BE2C (cell line): ENCODE measurements around the gene SASH1.

ENCODE experiments used
- DNase-seq: peaks from one replicate; pipeline ENCODE4 v3.0.0-alpha.2; 2020
- H3K27me3 ChIP-seq: fragments of 250-450 bp; sonication (Bioruptor Pico); 2 replicates; pipeline ENCODE4 v1.5.1; 2020; ENCODE audit warnings: mild to moderate bottlenecking
- H3K36me3 ChIP-seq: fragments of 250-450 bp; sonication (Bioruptor Pico); 2 replicates; pipeline ENCODE4 v1.5.1; 2020; ENCODE audit warnings: mild to moderate bottlenecking
- H3K4me1 ChIP-seq: fragments of 250-450 bp; sonication (Bioruptor Pico); 2 replicates; pipeline ENCODE4 v1.5.1; 2020
- H3K4me3 ChIP-seq: 2 replicates; pipeline ENCODE4 v1.5.1; 2011; ENCODE audit warnings: low read depth, low read length
- H3K9me3 ChIP-seq: fragments of 250-450 bp; sonication (Bioruptor Pico); 2 replicates; pipeline ENCODE4 v1.5.1; 2020
- TF ChIP-seq, protein P1 (sequence below): IDR thresholded peaks from 2 replicates; pipeline ENCODE4 v1.5.1; 2012; ENCODE audit warnings: mild to moderate bottlenecking, low read depth, low read length

SASH1 gene

DNA sequence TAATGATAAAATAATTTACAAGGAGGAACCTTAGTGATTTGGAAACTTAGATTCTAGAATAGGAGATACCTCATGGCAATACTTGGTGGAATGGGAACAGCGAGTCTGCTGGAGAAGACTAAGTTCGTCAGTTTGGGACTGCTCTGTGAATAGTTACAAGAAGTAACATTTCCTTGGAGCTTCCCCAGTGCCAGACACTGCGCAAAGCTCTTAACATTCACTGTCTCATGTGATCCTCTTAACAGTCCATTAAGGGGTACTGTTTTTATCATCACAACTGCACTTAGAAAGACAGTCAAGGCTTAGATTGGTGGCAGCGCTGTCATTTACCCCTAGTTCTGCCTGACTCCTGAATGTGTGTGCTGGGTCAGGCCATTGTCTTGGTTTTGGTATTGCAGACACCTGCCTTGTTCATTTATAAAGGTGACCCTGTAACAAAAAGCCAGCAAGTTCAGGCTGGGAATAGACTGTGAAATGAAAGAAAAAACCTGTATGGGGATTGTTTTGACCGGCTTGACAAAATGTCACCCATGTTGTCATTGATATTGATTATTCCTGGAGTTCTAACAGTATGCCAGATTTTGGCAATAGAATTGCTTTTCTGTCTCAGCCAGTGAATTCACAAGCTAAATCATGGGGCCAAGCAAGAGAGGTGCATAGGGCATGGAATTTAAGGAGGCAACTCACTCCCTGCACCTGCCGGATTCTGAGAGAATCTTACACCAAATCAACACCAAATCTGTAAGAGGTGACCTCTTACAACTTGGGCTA, 118.4 kb downstream of the SASH1 start:
- Histone ChIP-seq H3K27me3 (peaks cover 2% of the 10 kb centered on the region; the same call in 1 of the 2 replicates), H3K36me3 (no peaks in the 10 kb centered on the region), H3K4me3 (no peak overlapping the region), H3K9me3 (no peaks in the 10 kb centered on the region), H3K4me1 (no peaks in the 10 kb centered on the region)
- TF ChIP-seq, protein P1, sequence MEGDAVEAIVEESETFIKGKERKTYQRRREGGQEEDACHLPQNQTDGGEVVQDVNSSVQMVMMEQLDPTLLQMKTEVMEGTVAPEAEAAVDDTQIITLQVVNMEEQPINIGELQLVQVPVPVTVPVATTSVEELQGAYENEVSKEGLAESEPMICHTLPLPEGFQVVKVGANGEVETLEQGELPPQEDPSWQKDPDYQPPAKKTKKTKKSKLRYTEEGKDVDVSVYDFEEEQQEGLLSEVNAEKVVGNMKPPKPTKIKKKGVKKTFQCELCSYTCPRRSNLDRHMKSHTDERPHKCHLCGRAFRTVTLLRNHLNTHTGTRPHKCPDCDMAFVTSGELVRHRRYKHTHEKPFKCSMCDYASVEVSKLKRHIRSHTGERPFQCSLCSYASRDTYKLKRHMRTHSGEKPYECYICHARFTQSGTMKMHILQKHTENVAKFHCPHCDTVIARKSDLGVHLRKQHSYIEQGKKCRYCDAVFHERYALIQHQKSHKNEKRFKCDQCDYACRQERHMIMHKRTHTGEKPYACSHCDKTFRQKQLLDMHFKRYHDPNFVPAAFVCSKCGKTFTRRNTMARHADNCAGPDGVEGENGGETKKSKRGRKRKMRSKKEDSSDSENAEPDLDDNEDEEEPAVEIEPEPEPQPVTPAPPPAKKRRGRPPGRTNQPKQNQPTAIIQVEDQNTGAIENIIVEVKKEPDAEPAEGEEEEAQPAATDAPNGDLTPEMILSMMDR, result no peak
- DNase-seq, result no peak

DNA sequence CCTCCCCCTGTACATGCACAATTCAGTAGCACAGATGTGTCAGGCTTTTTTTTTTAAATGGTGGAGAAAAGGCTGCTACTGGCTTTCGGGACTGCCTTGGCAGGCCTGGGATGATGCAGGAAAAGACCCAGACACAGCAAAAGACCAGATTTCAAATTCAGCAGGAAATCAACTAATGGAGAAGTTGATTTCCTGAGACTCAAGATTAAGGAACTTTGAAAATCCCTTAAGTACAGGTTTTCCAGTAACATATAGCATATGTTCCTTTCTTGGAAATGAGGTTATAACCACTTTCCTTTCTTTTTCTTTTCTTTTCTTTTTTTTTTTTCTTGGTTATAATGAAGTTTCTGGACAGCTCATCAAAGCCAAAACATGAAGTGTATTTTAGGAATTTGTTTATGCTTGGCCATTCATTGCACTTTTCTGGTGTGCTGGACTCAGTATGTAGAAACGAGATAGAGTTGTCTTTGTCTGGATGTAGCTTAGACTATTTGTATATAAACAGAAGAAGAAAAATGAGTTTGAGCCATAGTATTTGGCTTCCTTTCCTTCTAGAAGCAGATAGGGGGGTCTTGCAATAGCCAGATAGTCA, 119.4 kb downstream of the SASH1 start:
- Histone ChIP-seq H3K4me1 (no peaks in the 10 kb centered on the region), H3K9me3 (no peaks in the 10 kb centered on the region), H3K36me3 (no peaks in the 10 kb centered on the region), H3K4me3 (no peak overlapping the region), H3K27me3 (peaks cover 2% of the 10 kb centered on the region; the same call in 1 of the 2 replicates)
- TF ChIP-seq, protein P1, result no peak
- no peak for DNase-seq

DNA sequence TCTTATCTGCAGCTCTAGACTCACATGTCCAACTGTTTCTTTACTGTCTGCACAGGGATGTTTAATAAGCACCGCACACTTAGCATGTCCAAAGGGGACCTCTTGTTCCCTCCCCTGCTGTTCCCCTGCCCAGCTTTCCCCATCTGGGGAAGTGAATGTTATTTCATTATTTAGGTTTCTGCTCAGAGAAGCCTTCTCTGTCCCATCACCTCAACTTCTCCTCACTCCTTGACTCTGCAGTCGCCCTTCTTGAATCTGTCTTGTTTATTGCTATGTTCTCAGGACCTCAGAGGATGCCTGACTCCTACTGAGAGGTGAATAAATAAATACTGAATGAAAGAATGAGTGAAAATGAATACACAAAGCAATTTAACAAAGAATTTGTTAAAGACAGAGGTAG, 121.0 kb downstream of the SASH1 start:
- TF ChIP-seq, protein P1, result no peak
- no peak for DNase-seq
- H3K36me3 ChIP-seq, result no peaks in the 10 kb centered on the region
- H3K4me3 ChIP-seq, result no peak overlapping the region
- H3K4me1 ChIP-seq, result no peaks in the 10 kb centered on the region
- no peaks in the 10 kb centered on the region for H3K9me3 ChIP-seq
- peaks cover 2% of the 10 kb centered on the region; the same call in 1 of the 2 replicates for H3K27me3 ChIP-seq

DNA sequence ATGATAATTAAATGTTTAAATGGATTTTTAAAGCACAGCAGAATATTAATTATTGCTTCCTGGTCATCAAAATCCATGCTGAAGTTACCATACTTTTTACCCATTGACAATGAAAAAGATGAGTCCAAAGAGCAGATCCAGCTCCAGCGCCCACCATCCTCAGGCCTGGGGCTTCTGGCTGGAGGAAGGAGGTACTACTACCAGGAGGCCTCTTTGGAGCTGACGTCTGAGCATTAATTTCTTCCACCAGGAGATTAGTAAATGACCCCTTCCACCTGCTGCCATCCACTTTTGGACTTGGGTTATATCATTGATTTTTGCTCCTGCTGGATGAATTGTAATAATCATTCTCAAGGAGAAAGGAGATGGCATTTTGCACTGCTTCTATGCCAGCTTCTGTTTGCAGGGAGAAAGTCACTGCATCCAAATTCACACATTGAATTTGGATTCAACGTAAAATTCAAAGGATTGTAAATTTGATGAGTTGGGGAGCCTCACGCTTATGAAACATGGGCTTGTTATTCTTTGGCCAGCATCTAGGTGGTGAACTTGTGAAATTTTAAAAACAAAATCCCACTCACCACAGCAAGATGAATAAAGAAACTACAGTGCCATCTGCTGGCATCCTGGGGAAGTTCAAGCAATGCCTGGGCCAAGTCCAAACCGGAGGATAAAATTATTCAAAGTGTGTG, 121.8 kb downstream of the SASH1 start:
- peak; percentile 57 for DNase-seq
- Histone ChIP-seq H3K27me3 (peaks cover 2% of the 10 kb centered on the region; the same call in 1 of the 2 replicates), H3K9me3 (no peaks in the 10 kb centered on the region), H3K4me3 (no peak overlapping the region), H3K4me1 (no peaks in the 10 kb centered on the region), H3K36me3 (no peaks in the 10 kb centered on the region)
- TF ChIP-seq, protein P1, result peak; percentile 90

DNA sequence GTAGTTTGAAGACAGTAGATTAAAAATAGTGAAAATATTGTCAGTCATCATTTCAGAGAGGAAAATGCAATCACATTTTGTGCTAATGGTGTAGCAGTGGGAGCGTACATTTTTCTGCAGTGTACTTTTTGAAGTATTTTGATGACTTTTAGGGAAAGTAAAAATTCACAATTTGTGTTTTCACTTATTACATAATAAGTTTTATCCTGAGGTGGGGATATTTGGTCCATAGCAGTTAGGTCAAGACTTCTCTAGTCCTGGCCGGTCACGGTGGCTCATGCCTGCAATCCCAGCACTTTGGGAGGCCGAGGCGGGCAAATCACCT, 122.3 kb downstream of the SASH1 start:
- H3K4me1 ChIP-seq, result no peaks in the 10 kb centered on the region
- no peaks in the 10 kb centered on the region for H3K36me3 ChIP-seq
- peaks cover 2% of the 10 kb centered on the region; the same call in 1 of the 2 replicates for H3K27me3 ChIP-seq
- no peaks in the 10 kb centered on the region for H3K9me3 ChIP-seq
- no peak for DNase-seq
- no peak overlapping the region for H3K4me3 ChIP-seq
- TF ChIP-seq, protein P1, result no peak
